H9 (cell line): Measurements from ENCODE around the gene CACNA1A. TPM values are rescaled to one million over a fixed set of nuclear protein-coding genes. Genes with fewer than 3 reads are reported as not detected.

Source experiments
- DNase-seq: peaks from one replicate; pipeline ENCODE4 v3.0.0-alpha.2; 2017
- H2AFZ ChIP-seq: one replicate; pipeline ENCODE4 v1.6.1; 2013; ENCODE audit warnings: mild to moderate bottlenecking, low read length, control low read depth, moderate library complexity
- H2AK5ac ChIP-seq: 2 replicates; pipeline ENCODE4 v1.6.1; 2013; ENCODE audit warnings: low read length, control low read depth, mixed read lengths; ENCODE audit not compliant: insufficient read length
- H2BK120ac ChIP-seq: one replicate; pipeline ENCODE4 v1.6.1; 2013; ENCODE audit warnings: low read depth, mild to moderate bottlenecking, low read length, control low read depth, inconsistent platforms; ENCODE audit not compliant: poor library complexity, severe bottlenecking
- H2BK12ac ChIP-seq: 2 replicates; pipeline ENCODE4 v1.6.1; 2013; ENCODE audit warnings: low read length, control low read depth, mixed read lengths, low read depth; ENCODE audit not compliant: insufficient read length
- H2BK15ac ChIP-seq: 2 replicates; pipeline ENCODE4 v1.6.1; 2013; ENCODE audit warnings: low read depth, low read length, control low read depth
- H2BK20ac ChIP-seq: one replicate; pipeline ENCODE4 v1.6.1; 2013; ENCODE audit warnings: low read depth, mild to moderate bottlenecking, low read length, control low read depth, inconsistent platforms; ENCODE audit not compliant: poor library complexity, severe bottlenecking
- H2BK5ac ChIP-seq: 2 replicates; pipeline ENCODE4 v1.6.1; 2013; ENCODE audit warnings: low read length, control low read depth, mixed read lengths; ENCODE audit not compliant: insufficient read length
- H3K14ac ChIP-seq: 2 replicates; pipeline ENCODE4 v1.6.1; 2013; ENCODE audit warnings: low read length, control low read depth; ENCODE audit not compliant: insufficient read depth
- H3K18ac ChIP-seq: 2 replicates; pipeline ENCODE4 v1.6.1; 2013; ENCODE audit warnings: low read depth, mild to moderate bottlenecking, mixed read lengths, low read length, control low read depth; ENCODE audit not compliant: insufficient read length
- H3K23ac ChIP-seq: 2 replicates; pipeline ENCODE4 v1.6.1; 2013; ENCODE audit warnings: low read length, control low read depth, mixed read lengths, low read depth; ENCODE audit not compliant: insufficient read length
- H3K23me2 ChIP-seq: 2 replicates; pipeline ENCODE4 v1.6.1; 2013; ENCODE audit warnings: low read depth, mild to moderate bottlenecking, mixed read lengths, low read length, control low read depth; ENCODE audit not compliant: insufficient read length, poor library complexity, severe bottlenecking
- H3K27ac ChIP-seq: 2 replicates; pipeline ENCODE4 v1.5.1; 2013; ENCODE audit warnings: low read length, control low read depth, mixed read lengths, low read depth; ENCODE audit not compliant: insufficient read length
- H3K27me3 ChIP-seq: 2 replicates; pipeline ENCODE4 v1.6.1; 2013; ENCODE audit warnings: low read length, control low read depth, inconsistent platforms; ENCODE audit not compliant: insufficient read depth
- H3K4ac ChIP-seq: 2 replicates; pipeline ENCODE4 v1.6.1; 2013; ENCODE audit warnings: low read depth, mild to moderate bottlenecking, control low read depth, inconsistent platforms, low read length, moderate library complexity
- H3K4me1 ChIP-seq: 2 replicates; pipeline ENCODE4 v1.6.1; 2013; ENCODE audit warnings: low read length, control low read depth, inconsistent platforms; ENCODE audit not compliant: insufficient read depth
- H3K4me2 ChIP-seq: 2 replicates; pipeline ENCODE4 v1.6.1; 2013; ENCODE audit warnings: low read length, control low read depth, mixed read lengths; ENCODE audit not compliant: insufficient read length, insufficient read depth
- H3K56ac ChIP-seq: 2 replicates; pipeline ENCODE4 v1.6.1; 2013; ENCODE audit warnings: low read depth, mild to moderate bottlenecking, mixed read lengths, low read length, control low read depth; ENCODE audit not compliant: insufficient read length
- H3K79me1 ChIP-seq: 2 replicates; pipeline ENCODE4 v1.6.1; 2013; ENCODE audit warnings: low read depth, mild to moderate bottlenecking, moderate library complexity, low read length, control low read depth, inconsistent platforms; ENCODE audit not compliant: insufficient read depth, poor library complexity, severe bottlenecking
- H3K79me2 ChIP-seq: 2 replicates; pipeline ENCODE4 v1.6.1; 2013; ENCODE audit warnings: low read length, control low read depth, inconsistent platforms; ENCODE audit not compliant: insufficient read depth
- H3K9ac ChIP-seq: 2 replicates; pipeline ENCODE4 v1.6.1; 2013; ENCODE audit warnings: low read length, control low read depth, mixed read lengths; ENCODE audit not compliant: insufficient read length; ENCODE audit errors: extremely low read depth
- H3K9me3 ChIP-seq: one replicate; pipeline ENCODE4 v1.6.1; 2013; ENCODE audit warnings: low read depth, low read length, inconsistent platforms; ENCODE audit not compliant: control insufficient read depth
- H3T11ph ChIP-seq: one replicate; pipeline ENCODE4 v1.6.1; 2013; ENCODE audit warnings: mild to moderate bottlenecking, low read length, control low read depth, inconsistent platforms
- H4K20me1 ChIP-seq: one replicate; pipeline ENCODE4 v1.6.1; 2013; ENCODE audit not compliant: control insufficient read depth, insufficient read length, insufficient read depth
- H4K5ac ChIP-seq: 2 replicates; pipeline ENCODE4 v1.6.1; 2013; ENCODE audit warnings: low read depth, mild to moderate bottlenecking, mixed read lengths, low read length, control low read depth; ENCODE audit not compliant: insufficient read length
- H4K8ac ChIP-seq: replicated peaks from 2 replicates; pipeline ENCODE4 v1.6.1; 2013; ENCODE audit warnings: low read length, control low read depth, mixed read lengths, low read depth; ENCODE audit not compliant: insufficient read length
- H4K91ac ChIP-seq: 2 replicates; pipeline ENCODE4 v1.6.1; 2013; ENCODE audit warnings: low read depth, mild to moderate bottlenecking, moderate library complexity, mixed read lengths, low read length, control low read depth; ENCODE audit not compliant: insufficient read length
- H3K27ac Mint-ChIP-seq, 3 experiments: 2 replicates in 2 of 3; 3 replicates in 1 of 3; pipeline ENCODE4 v1.8.0; 2020 to 2021; ENCODE audit warnings: mixed read lengths in 3 of 3, mild to moderate bottlenecking in 1 of 3, moderate library complexity in 1 of 3
- H3K27me3 Mint-ChIP-seq: 2 replicates; pipeline ENCODE4 v1.8.0; 2021; ENCODE audit warnings: low read depth, mild to moderate bottlenecking, moderate library complexity, mixed read lengths
- H3K36me3 Mint-ChIP-seq, 3 experiments: 2 replicates in 2 of 3; 3 replicates in 1 of 3; pipeline ENCODE4 v1.8.0; 2020 to 2021; ENCODE audit warnings: low read depth in 3 of 3, mixed read lengths in 3 of 3; ENCODE audit not compliant: insufficient read depth in 1 of 3
- H3K4me1 Mint-ChIP-seq, 2 experiments: 2 replicates each; pipeline ENCODE4 v1.8.0; 2020; ENCODE audit warnings: mixed read lengths in 2 of 2
- H3K4me3 Mint-ChIP-seq, 2 experiments: 2 replicates in 1 of 2; 3 replicates in 1 of 2; pipeline ENCODE4 v1.8.0; 2020 to 2021; ENCODE audit warnings: mild to moderate bottlenecking in 2 of 2, mixed read lengths in 2 of 2, moderate library complexity in 1 of 2
- H3K9me3 Mint-ChIP-seq, 2 experiments: 2 replicates in 1 of 2; 3 replicates in 1 of 2; pipeline ENCODE4 v1.8.0; 2020; ENCODE audit warnings: mild to moderate bottlenecking in 2 of 2, mixed read lengths in 2 of 2, moderate library complexity in 1 of 2
- WGBS: extraction: QIAGEN DNeasy Blood & Tissue Kit; methylation state at CpG from one replicate; pipeline ENCODE4 v1.1.7; 2013; ENCODE audit warnings: missing lambda C conversion rate, low lambda C conversion rate, mixed read lengths; ENCODE audit not compliant: insufficient read length; ENCODE audit errors: extremely low coverage; 5-methylcytosine and 5-hydroxymethylcytosine counted together
- total RNA-seq: library from RNA; stranded (reverse); gene quantifications from 2 replicates; pipeline ENCODE4 v1.2.1, GENCODE V29; 2021
- TF ChIP-seq, protein P1 (sequence below): fragments of 200-600 bp; sonication (generic); conservative IDR thresholded peaks from 3 replicates; pipeline ENCODE4 v1.8.0; 2021; ENCODE audit warnings: antibody characterized with exemption, mild to moderate bottlenecking

CACNA1A gene
- total RNA-seq, 1 experiment from 2014 or later: 8.0 TPM

DNA sequence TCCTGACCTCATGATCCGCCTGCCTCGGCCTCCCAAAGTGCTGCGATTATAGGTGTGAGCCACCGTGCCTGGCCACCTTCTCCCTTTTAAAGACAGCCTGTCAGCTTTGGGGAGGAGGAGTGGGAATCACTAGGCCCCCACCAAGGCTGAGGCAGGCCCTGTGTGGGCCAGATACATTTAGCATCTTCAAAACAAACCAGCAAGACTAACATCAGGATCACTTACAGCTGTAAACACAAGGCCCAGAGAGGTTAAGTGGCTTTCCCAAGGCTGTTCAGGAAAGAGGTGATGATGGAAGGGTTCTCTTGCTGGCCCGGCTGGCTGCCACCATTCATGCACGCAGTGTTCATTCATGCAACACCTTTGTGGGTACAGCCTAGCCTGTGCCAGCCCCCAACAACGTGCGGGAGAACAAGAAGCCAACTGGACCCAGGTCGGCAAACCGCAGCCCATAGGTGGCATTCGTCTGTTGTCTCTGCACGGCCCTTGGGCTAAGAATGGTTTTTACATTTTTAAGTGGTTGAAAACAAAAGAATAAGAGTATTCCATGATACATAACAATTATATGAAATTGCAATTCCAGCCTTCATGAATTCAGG, 333.0 kb downstream of the CACNA1A start:
- Histone ChIP-seq H2BK15ac (no peak overlapping the region), H2BK120ac (no peak overlapping the region), H3K56ac (no peak overlapping the region), H3T11ph (no peak overlapping the region), H3K4me2 (no peak overlapping the region), H4K8ac (no peak overlapping the region), H3K18ac (no peak overlapping the region), H3K9ac (no peak overlapping the region), H4K91ac (no peak overlapping the region), H4K5ac (no peak overlapping the region), H3K4me1 (no peaks in the 10 kb centered on the region; the same call in 1 of the 2 replicates), H2BK12ac (no peak overlapping the region), H2AK5ac (no peak overlapping the region), H4K20me1 (no peaks in the 10 kb centered on the region), H3K9me3 (no peaks in the 10 kb centered on the region), H2AFZ (no peak overlapping the region), H3K79me2 (no peaks in the 10 kb centered on the region), H3K23me2 (no peaks in the 10 kb centered on the region), H2BK20ac (no peak overlapping the region), H3K14ac (no peak overlapping the region), H3K79me1 (no peaks in the 10 kb centered on the region), H2BK5ac (no peak overlapping the region), H3K27ac (no peak overlapping the region), H3K23ac (no peak overlapping the region), H3K27me3 (no peaks in the 10 kb centered on the region), H3K4ac (no peak overlapping the region)
- no peaks in the 10 kb centered on the region for H3K27me3 Mint-ChIP-seq
- no peak overlapping the region for H3K4me3 Mint-ChIP-seq
- peaks cover 13 to 15% of the 10 kb centered on the region in 2 experiments for H3K4me1 Mint-ChIP-seq
- no peak for DNase-seq
- no peaks in the 10 kb centered on the region for H3K9me3 Mint-ChIP-seq
- peak overlapping the region in 1 of 3 experiments; percentile 13; a peak in 1 of 7 replicates for H3K27ac Mint-ChIP-seq
- no CpG with 5 or more reads among the region's 12 CpGs for WGBS
- TF ChIP-seq, protein P1, sequence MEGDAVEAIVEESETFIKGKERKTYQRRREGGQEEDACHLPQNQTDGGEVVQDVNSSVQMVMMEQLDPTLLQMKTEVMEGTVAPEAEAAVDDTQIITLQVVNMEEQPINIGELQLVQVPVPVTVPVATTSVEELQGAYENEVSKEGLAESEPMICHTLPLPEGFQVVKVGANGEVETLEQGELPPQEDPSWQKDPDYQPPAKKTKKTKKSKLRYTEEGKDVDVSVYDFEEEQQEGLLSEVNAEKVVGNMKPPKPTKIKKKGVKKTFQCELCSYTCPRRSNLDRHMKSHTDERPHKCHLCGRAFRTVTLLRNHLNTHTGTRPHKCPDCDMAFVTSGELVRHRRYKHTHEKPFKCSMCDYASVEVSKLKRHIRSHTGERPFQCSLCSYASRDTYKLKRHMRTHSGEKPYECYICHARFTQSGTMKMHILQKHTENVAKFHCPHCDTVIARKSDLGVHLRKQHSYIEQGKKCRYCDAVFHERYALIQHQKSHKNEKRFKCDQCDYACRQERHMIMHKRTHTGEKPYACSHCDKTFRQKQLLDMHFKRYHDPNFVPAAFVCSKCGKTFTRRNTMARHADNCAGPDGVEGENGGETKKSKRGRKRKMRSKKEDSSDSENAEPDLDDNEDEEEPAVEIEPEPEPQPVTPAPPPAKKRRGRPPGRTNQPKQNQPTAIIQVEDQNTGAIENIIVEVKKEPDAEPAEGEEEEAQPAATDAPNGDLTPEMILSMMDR: no peak
- H3K36me3 Mint-ChIP-seq: peaks cover 2 to 4% (median 2%) of the 10 kb centered on the region in 3 experiments; a peak in 2 of 7 replicates
